SK-N-MC (cell line): ENCODE data around the gene C11orf54.
A peak's percentile ranks its signal among the peaks of the same experiment; 100 is the strongest.

Source experiments
- EZH2 ChIP-seq: fragments of 200-600 bp; sonication (generic); IDR thresholded peaks from one replicate; pipeline ENCODE4 v1.6.1; 2017; ENCODE audit warnings: antibody characterized with exemption
- POLR2AphosphoS5 ChIP-seq: IDR thresholded peaks from 2 replicates; pipeline ENCODE4 v1.6.1; 2012; ENCODE audit warnings: mild to moderate bottlenecking, low read depth, low read length, borderline replicate concordance

DNA sequence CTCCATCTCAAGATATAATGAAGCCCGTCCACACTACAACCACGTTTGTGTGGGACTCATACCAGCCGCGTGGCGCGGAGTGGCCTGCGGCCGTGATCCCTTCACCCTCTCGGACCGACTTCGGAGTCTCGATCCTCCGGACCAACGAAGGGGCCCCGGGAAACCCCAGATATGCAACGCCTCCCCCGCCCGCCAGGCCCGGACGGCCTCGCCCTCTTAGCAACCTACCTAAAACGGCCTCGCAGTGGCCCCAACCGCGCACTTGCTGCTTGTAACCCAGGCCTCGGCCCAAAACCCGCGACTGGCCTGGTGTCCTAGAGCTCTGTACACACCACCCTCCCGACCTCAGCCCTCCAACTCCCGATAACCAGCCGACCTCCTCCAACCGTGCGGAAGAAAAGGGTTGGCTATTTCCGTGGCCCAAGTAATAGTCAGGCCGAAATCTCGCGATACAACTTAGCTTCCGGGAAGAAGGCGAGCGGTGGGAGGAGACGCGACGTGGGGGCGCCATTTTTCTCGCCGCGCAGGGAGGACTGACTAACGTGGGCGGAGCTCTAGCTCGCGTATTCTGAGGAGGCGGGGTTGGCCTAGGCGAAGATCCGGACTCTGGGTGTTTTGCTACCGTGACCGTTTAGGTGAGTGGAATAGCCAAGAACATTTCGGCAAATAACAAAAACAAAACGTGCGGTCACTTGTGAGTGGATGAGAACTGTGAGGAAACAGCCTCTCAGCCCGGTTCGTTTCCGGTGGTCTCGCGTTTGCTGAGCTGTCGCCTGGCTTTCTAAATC is at the start of gene C11orf54, which contains the start of gene TAF1D:
- no peak for TF ChIP-seq EZH2
- TF ChIP-seq POLR2AphosphoS5: peak; percentile 100
